ENCODE results near the gene NTRK2. TPM values are rescaled to one million over a fixed set of nuclear protein-coding genes. Genes with fewer than 3 reads are reported as not detected.

Gene NTRK2
- total and polyA plus RNA-seq, 7 donors, result 0.46 to 3.0 (median 2.1) TPM

GRCh38 chr9:84983749-84984148, 314.2 kb downstream of the NTRK2 start:
- no peak overlapping the region for H3K27ac ChIP-seq
- H3K36me3 ChIP-seq, result no peaks in the 10 kb centered on the region
- no peak overlapping the region for H3K4me3 ChIP-seq
- 94 to 96% methylated on average over 3 of the region's 3 CpGs for WGBS, 2 donors
- H3K27me3 ChIP-seq, result no peaks in the 10 kb centered on the region
- DNase-seq, result no peak
- H3K9me3 ChIP-seq, result no peaks in the 10 kb centered on the region
- H3K4me1 ChIP-seq, result no peaks in the 10 kb centered on the region
- TF ChIP-seq CTCF (IDR thresholded peaks at IDR 0.05) (no peak), POLR2A (IDR thresholded peaks at IDR 0.05) (no peak), EP300 (IDR thresholded peaks at IDR 0.05) (no peak), POLR2AphosphoS5 (IDR thresholded peaks at IDR 0.05) (no peak)
- intact Hi-C loops (cut with DNase I), result no loop called here

GRCh38 chr9:84988621-84989020, 319.1 kb downstream of the NTRK2 start:
- DNase-seq, result no peak
- H3K27ac ChIP-seq, result no peak overlapping the region
- 87 to 93% methylated on average over 2 of the region's 2 CpGs for WGBS, 2 donors
- no peaks in the 10 kb centered on the region for H3K36me3 ChIP-seq
- intact Hi-C loops (cut with DNase I), result no loop called here
- no peaks in the 10 kb centered on the region for H3K4me1 ChIP-seq
- H3K27me3 ChIP-seq, result no peaks in the 10 kb centered on the region
- TF ChIP-seq CTCF (IDR thresholded peaks at IDR 0.05) (no peak), EP300 (IDR thresholded peaks at IDR 0.05) (no peak), POLR2AphosphoS5 (IDR thresholded peaks at IDR 0.05) (no peak), POLR2A (IDR thresholded peaks at IDR 0.05) (no peak)
- H3K4me3 ChIP-seq, result no peak overlapping the region
- H3K9me3 ChIP-seq, result no peaks in the 10 kb centered on the region

GRCh38 chr9:84990416-84990815, 320.9 kb downstream of the NTRK2 start:
- H3K27ac ChIP-seq, result no peak overlapping the region
- WGBS, 2 donors, result 73 to 85% methylated on average over 6 of the region's 6 CpGs
- H3K4me3 ChIP-seq, result no peak overlapping the region
- H3K27me3 ChIP-seq, result no peaks in the 10 kb centered on the region
- DNase-seq, result no peak
- intact Hi-C loops (cut with DNase I), result no loop called here
- TF ChIP-seq CTCF (IDR thresholded peaks at IDR 0.05) (no peak), POLR2A (IDR thresholded peaks at IDR 0.05) (no peak), POLR2AphosphoS5 (IDR thresholded peaks at IDR 0.05) (no peak), EP300 (IDR thresholded peaks at IDR 0.05) (no peak)
- H3K4me1 ChIP-seq, result no peaks in the 10 kb centered on the region
- H3K36me3 ChIP-seq, result no peaks in the 10 kb centered on the region
- no peaks in the 10 kb centered on the region for H3K9me3 ChIP-seq

- no peaks in the 10 kb centered on the region for H3K36me3 ChIP-seq
- no peak overlapping the region for H3K4me3 ChIP-seq
- H3K27ac ChIP-seq, result no peak overlapping the region
- DNase-seq, result no peak
- H3K9me3 ChIP-seq, result no peaks in the 10 kb centered on the region
- 94 to 96% methylated on average over 13 of the region's 13 CpGs for WGBS, 2 donors
- no peak for TF ChIP-seq POLR2AphosphoS5 (IDR thresholded peaks at IDR 0.05)
- TF ChIP-seq CTCF (IDR thresholded peaks at IDR 0.05), result no peak
- TF ChIP-seq EP300 (IDR thresholded peaks at IDR 0.05), result no peak
- TF ChIP-seq POLR2A (IDR thresholded peaks at IDR 0.05), result no peak
- intact Hi-C loops (cut with DNase I), result no loop called here
- H3K4me1 ChIP-seq, result no peaks in the 10 kb centered on the region
- no peaks in the 10 kb centered on the region for H3K27me3 ChIP-seq
These were observed 321.5 kb downstream of the NTRK2 start for GRCh38 chr9:84990850-84991513.

- intact Hi-C loops (cut with DNase I), result no loop called here
- no peaks in the 10 kb centered on the region for H3K27me3 ChIP-seq
- H3K27ac ChIP-seq, result no peak overlapping the region
- DNase-seq, result no peak
- no peak overlapping the region for H3K4me3 ChIP-seq
- no peak for TF ChIP-seq CTCF (IDR thresholded peaks at IDR 0.05)
- no peak for TF ChIP-seq POLR2AphosphoS5 (IDR thresholded peaks at IDR 0.05)
- no peak for TF ChIP-seq POLR2A (IDR thresholded peaks at IDR 0.05)
- TF ChIP-seq EP300 (IDR thresholded peaks at IDR 0.05), result no peak
- 79 to 83% methylated on average over 7 of the region's 7 CpGs for WGBS, 2 donors
- H3K4me1 ChIP-seq, result no peaks in the 10 kb centered on the region
- no peaks in the 10 kb centered on the region for H3K9me3 ChIP-seq
- no peaks in the 10 kb centered on the region for H3K36me3 ChIP-seq
These were observed 322.0 kb downstream of the NTRK2 start for GRCh38 chr9:84991514-84991870.
